GM21528 (cell line): ENCODE data around the gene TRABD2B.

Experiments
- ATAC-seq: cut with Tn5 transposase; IDR thresholded peaks from one replicate; pipeline ENCODE4 v1.9.1; 2021; ENCODE audit warnings: mild to moderate bottlenecking, moderate library complexity; ENCODE audit not compliant: unreplicated experiment, low FRiP score

TRABD2B gene

DNA sequence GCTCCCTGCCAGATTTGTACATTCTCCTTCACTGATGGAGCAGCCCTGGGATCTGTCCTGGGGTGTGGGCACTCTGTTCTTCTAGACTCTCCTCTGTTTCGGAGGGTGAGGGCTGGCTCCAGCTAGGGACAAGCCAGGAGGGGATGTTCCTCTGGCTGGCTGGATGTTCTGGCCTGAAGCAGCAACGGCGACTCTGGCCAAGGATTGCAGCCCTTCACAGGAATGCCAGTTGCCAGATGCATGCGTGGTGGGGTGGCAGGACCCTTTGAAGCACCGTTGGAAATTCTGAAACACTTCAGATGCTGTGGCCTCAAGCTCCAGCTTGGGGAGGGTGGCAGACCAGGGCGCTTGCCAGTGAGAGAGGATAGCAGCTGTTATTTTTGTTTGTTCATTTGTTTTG is 210.9 kb downstream of the TRABD2B start:
- ATAC-seq: no peak

DNA sequence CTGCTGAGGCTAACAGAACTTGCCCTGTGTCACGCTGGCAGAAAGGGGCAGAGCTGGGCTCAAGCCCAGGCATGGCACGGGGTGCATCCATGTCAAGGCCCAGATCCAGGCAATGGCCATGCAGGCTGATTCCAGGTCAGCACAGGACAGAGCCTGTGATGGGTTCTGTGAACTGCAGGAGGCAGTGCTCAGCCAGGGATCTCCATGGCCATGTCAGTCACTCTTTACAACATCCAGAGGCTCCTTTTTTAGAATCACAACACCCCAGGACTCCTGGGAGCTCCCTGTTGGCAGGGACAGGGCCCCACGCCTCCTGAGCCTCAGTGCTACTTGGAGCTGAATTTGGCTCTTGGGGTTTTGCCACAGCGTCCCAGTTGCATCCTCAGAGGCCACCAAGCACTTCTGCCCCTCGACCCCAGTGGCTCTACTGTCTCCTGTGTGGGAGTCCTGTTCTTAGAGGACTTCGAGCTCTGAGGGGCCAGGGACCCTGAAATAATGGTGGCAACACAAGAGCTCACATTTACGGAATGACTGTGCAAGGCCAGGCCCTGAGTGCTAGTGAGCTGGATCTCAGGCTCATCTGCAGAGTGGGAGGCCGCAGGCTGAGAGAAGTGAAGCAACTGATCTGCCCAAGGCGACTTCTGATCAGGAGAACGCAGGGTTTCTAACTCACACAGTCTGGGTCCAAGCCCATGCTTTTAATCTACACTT is 211.5 kb downstream of the TRABD2B start:
- ATAC-seq: no peak

DNA sequence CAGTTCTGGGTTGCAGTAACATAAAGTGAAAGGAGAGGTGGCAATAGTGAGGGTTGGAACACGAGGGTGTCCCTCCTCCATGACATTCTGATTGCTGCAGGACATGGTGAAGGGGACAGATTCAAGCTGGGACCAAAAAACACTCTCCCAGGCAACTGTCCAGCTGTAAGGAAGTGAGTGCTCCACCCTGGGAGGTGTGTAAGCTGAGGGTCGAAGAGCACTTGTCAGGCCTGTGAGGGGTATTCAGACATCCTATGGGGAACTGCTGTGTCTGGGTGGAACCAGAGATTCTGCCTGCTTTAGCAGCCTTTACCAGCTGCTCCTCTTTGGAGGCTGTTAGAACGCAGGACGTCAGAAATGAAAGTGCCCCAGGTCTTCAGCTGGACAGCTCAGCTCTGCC is 212.1 kb downstream of the TRABD2B start:
- ATAC-seq: no peak

DNA sequence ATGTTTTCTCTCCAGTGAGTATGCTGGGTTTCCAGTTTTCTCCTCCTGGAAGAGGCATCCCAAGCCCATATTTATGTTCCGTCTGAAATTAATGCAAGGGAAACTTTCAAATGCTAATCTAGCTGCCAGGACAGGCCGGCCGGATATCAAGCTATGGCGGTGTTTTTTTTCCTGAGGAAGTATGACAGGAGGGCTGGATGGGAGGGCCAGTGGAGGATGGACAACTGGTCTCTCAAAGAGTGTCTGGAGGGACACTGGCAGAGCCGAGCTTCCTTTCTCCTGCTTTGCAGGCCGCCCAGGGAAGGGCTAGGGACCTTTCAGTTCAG is 212.7 kb downstream of the TRABD2B start:
- no peak for ATAC-seq

DNA sequence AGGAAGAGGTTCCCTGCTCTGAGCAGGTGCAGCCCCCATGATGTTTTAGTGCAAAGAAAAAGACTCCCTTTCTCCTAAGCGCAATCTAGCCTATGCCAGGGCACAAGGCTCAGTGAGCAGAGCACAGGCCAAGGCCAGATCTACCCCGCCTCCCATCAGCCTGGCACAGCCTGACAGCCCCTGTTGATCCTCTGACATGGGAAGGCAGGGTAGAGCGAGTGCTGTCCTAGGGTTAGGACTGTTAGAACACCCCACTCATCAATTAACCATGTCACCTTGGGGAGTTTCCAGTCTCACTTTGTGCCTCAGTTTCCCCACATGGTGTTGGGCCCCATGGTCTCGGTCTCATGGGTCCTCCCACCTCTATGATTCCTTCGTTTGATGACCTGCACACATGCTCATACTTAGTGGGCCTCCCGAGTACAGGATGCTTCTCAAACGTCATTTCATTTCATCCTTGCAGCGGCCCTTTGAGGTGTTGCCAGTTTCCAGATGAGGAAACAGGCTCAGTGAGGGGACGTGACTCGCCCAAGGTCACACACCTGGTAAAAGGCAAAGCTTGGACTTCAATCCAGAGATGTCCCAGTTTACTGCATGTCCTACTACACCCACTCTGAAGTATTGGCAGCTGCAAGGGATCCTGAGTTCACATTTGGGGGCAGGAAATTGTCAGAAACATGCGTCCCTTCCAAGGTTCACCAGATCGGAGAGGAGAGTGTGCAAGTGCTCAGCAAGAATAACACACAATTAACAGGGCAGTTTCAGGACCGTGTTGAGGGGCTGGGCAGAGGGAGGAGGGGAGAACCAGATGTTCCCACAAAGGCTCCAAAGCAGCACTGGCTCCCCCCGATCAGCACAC is 213.3 kb downstream of the TRABD2B start:
- ATAC-seq: no peak

DNA sequence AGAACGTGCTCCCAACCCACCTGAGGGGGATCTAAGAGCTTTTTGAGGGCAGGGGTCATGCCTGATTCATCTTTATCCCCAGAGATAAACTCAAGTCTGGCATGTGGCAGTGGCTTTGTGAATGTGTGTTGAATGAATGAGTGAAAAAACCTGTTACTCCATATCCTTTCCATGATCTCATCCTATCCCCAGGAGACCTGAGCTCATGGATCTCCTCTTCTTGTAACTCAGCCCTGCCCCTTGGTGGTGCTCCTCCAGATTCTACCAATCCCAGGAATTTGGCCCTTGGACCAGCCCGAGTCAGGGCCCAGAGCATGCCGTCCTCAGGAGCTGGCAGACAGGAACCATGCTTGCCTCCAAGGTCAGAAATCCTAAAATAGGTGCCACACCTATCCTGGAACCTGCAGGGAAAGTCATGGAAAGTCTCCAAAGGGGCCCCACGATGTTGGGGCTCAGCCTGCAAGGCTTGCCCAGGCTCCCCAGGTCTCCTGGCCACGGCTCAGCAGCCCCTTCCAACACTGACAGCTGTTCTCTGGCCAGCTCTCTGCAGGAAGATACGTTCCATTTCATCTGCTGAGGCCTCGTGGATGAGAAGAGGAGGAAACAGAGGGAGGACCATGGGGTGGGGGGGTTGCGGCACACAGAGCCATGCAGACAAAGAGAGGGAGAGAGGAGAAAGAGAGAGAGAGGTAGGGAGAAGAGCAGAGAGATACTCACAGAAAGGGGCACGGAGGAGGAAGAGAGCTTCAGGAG is 214.6 kb downstream of the TRABD2B start:
- ATAC-seq: no peak

DNA sequence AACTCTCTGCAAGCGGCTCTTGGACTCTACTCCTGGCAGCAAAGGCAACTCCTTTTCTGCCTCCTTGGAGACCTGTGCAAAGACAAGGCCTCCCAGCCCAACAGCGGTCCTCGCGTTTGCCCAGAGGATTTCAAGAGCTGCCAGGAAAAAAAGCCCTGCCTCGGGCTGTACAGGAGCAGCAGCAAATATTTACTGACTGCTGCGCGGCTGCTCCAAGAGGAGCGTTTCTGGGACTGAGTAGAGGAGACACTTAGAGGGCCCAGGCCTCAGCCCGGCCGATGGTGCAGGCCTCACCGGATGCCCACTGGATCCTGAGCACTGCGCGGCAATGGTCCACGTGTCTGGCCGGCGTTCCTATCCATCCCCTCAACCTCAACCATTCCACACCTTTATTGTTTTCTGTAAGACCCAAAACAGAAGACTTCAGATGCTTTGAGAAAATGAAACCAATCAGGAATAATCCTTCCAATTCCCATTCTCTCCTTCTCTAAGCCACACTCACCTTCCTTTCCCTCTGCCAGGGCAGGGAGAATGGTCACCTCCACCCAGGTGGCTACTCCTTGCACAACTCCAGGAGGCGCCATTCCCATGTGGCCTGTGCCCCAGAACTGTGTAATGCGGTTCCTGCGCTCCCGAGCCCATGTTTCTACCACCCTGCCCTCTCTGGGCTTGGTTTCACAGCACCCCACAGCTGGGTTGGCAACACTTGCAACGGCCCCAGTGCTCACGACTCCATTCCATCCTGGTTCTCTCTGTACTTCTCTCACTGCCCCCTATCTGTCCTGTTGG is 215.8 kb downstream of the TRABD2B start:
- ATAC-seq: no peak

DNA sequence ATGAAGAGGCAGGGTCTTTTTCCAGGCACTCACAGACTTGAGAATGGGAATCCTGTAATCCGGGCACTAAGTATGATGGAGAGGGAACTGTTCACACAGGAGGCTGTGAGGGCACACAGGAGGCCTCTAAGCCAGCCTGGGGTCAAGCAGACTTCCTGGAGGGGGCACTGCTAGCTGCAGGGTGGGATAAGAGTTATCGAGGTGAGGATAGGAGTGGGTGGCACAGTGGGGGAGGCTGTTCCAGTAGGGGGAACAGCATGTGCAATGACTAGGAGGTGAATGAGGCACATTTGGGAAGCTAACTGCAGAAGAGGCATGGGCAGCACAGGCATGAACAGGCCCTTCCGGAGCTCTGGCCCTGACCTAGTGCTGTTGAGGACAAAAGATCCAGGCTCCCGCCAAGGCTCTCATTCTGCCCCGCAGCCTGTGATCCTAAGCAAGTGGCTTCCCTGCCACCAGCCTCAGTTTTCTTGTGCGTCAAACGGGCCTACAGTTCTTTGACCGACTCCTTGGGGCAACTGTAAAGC is 216.7 kb downstream of the TRABD2B start:
- ATAC-seq: no peak

DNA sequence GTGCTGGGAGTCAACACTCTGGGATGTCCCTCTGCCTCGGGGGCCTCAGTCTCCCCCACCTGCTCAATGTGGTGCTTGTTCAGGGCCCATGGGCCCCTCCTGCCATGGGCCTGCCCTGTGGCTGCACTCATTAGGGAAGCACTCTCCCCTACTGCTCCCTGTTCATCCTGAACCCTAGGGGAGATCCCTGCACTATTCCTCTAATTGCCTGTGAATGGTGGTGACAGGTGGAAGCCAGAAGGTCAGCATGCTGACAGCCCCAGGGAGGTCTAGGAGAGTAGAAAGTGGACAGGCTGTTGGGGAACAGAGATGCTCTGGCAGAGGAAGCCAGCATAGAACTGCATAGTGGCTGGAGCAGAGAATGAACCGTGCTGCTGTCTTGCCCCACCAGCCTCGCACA is 217.6 kb downstream of the TRABD2B start:
- no peak for ATAC-seq

DNA sequence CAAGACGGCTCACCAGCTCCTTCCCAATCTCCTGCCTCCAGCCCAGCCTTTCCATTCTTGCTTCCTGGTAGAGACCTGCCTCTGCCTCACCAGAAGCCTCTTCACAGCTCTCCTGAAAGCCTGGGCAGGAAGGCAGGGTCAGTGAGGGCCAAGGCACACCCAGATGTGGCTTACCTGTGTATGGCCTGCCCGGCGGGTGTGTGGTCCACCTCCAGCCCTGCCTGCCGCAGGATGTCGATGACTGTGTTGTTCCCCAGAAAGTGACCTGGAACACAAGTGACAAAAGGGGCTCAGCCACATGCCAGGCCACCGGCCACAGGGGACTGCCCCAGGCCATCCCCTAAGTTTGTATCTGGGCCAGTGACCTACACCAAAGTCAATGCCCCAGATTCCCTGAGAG is 218.9 kb downstream of the TRABD2B start:
- ATAC-seq: no peak

DNA sequence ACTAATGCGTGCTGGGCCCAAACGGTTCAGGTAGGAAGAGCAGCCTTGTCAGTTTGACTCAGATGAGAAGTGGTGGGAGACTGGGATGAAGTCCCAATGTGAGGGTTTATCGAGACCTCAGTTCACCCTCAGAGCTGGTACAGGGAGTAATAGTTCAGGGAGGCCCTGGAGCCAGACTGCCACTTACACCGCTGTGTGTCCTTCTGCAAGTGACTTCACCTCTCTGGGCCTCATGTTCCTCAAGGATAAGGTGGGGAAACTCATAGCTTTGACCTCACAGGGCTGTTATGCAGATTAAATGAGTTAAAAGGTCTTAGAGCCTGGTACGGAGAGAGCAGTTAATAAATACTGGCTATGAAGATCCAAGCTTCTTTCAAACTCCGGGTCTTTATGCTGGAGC is 219.9 kb downstream of the TRABD2B start:
- ATAC-seq: no peak

DNA sequence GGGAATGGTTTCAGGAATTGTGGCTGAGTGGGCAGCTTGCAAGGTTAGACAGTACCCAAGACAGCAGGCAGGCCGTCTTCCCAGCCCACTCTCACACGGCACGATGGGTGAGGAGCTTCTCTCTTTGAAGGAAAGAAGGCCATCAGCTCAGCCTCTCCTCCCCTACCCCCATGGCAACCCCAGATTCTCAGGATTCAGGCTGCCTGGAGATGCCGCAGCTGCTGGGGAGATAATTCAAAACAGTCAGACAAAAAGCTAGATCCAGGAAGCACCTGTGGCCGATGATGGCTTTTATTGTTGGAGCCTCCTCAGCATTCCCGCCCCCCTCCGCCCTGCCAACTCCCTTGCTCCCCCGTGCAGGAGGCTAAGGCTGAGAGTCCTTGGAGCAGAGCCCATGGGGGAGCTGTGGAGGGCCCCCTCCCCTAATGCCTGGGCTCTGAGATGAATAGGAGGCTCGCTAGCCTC is 220.5 kb downstream of the TRABD2B start:
- ATAC-seq: no peak

DNA sequence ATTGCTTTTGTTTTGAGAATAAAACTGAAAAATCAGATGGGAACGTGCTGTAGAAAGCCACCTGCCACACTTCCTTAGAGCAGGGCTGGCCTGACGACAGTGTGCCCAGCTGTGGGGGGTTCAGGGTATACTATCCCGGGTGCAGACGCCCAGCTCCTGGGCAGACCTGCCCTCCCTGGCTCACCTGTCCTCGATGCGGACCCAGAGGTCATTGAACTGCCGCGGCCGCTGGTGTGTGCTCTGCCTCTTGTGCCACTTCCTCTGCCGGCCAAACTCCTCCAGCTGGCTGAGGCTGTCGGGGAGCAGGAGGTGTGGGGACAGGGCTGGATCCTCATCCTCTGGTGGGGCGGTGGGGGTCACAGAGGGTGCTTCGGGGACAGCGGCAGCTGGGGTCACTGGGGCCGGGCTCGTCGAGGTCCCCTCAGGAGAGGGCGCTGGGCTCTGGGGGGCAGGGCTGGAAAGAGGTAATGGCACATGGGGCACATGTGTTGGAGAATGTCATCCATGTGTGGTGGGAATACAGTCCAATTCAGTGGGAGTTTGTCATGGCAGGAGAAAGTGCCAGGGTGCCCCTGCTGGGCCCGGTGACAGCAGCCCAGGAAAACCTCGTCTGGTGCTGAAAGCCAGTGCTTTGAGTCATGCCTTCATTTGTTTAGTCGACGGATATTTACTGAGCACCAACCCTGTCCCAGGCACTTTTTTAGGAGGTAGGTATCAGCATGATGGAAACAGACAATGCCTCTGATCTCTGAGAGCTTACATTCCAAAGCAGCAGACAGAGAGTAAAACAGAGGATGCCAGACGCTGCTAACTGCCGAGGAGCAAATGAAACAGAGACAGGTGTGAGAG is 222.0 kb downstream of the TRABD2B start:
- no peak for ATAC-seq

DNA sequence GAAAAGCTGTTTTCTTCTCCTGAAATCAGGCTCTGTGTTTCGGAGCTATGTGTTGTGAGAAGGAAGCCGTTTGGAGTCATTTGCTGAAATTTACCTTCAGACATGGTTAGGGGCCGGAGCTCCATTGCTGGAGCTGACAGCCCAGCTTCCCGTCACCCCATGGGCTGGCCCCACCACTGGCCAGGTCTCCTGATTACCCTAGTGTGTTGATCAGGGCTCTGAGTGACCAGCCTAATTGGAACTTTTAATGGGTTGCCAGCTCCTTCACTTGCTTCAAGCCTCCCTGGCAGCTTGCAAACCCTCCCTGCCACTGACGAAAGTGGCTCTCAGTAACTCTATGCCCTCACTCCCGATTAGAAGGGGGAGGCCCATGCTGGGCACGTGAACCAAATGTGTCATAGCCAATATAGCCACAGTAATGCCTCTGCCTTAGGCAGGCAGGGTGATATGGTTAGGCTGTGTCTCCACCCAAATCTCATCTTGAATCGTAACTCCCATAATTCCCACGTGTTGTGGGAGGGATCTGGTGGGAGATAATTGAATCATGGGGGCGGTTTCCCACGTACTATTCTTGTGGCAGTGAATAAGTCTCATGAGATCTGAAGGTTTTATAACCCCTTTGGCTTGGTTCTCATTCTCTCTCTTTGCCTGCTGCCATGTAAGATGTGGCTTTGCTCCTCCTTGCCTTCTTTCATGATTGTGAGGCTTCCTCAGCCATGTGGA is 224.1 kb downstream of the TRABD2B start:
- ATAC-seq: no peak

DNA sequence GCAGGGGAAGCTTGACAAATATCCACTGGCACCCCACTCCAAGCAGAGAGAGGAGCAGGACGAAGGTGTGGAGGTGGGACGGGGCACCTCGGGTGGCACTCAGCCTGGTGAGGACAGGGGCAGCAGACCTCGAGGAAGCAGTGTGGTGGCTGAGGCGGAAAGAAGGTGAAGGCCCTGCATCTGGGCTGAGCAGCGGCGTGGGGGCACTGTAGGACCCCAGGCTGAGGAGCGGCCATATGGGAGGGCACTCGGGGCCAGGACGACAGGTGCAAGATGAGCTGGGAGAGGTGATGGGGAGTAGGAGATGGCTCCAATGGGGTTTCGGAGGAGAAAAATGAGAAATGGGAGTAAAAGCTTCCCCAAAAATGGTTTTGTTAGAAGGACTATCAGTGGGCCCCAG is 224.9 kb downstream of the TRABD2B start:
- no peak for ATAC-seq

DNA sequence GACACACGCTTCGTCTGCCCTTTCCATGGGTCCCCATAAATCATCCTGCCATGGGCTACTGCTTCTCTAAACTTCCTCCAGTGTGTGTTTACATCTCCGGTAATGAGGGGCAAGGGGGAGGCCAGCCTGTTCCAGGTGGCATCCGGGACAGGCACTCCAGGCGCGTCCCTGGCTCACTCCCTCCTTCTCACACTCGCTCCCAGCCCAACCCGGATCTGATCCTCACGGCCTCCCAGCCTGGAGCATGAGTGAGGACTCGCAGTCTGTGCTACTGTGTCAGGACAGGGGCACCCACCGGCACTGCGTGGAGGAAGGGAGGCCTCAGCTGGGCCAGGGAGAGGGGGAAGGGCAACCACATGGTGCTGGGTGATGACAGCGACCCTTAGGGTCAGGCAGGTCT is 225.4 kb downstream of the TRABD2B start:
- ATAC-seq: no peak

DNA sequence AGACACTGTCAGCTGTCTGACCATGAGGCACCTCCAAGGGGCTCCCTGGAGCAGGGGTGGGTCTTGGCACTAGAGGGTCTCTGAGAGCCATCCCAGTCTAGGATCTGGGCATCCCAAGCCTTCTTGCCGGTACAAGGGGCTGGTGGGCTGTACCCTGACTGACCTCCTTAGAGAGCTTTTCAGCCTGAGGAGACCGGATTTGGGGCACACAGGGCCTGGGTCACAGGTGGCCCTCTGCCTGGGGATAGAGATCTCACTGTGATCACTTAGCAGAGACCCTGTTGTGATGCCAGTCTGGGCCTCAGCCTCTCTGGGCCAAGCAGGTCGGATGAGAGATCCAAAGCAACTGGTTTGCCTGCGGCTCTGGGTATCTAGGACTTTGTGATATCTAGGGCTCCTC is 227.2 kb downstream of the TRABD2B start:
- ATAC-seq: no peak

DNA sequence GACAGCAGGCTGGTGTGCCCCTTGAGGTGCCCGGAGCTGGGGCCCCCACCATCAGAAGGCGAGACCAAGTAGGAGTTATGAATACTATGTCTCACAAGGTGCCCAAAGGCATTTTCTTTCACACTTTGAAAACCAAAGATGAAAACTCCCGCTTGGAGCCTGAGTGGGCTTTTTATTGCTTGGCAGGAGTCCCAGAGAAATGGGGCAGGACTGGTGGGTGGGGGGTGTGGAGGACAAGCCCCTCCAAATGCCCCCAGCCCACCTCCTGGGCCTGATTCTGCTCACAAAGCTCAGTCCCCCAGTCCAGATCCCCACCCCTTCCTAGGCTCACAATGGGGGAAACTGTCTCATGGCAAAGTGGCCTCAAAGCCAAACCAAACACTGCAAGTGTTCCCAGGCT is 227.9 kb downstream of the TRABD2B start:
- no peak for ATAC-seq

DNA sequence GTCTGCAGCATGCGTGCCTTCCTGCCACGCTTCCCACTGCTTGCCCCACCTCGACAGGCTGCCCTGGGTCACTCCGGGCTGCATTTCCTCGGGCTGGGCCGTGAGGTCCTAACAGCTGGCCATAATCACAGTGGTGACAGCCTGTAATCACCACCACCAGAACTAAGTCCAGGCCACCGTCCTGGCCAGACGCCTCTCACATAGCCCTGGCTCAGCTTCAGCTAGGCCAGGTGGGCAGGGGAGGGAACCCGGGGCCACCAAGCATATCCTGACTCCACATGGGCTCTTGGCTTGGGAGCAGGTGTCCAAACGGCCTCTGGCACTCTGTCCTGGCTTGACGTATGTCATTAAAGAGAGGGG is 229.5 kb downstream of the TRABD2B start:
- no peak for ATAC-seq
